ENCODE data around the gene CCDC137.

DNA sequence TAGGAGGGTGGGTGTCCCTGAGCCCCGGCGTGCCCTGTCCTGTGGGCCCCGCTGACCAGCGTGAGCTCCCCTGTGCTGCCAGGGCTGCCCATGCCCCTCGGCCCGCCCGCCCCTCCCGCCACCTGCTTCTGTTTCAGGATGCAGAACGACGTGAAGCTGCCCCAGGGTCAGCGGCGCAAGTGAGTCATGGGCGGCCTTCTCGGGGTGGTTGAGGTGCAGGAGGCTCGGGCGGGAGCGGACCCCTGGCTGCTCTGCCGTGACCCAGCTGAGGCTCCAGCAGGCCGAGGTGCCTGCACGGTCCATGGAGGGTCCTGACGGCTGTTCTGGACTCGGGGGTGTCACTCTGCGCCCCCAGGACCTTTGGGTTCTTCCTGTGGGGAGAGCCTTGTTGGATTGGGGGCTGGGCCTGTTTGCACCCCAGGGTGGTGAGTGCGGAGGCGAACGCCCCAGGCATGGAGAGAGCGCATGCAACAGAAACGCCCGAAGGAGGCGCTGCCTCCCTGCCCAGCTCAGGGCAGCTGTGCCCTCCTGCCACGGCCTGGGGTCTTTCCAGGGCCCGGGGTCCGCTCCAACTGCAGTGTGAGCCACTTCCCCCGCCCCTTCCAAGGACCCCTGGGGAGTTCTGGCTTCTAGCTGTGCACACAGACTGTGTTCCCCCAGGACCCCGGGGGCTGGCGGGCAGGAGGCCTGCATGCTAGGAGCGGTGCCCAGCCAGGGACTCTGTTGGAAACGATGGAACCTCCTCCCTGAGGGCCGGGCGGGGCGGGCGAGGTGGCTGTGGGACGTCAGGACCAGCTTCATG lies 49.5 kb downstream of the CCDC137 start:
- TF ChIP-seq EZH2phosphoT487 (IDR thresholded peaks at IDR 0.05; ENCODE audit: borderline replicate concordance, low read depth, low read length) (no peak), CTCF (conservative IDR thresholded peaks at IDR 0.05; ENCODE audit: low read length) (no peak)

Measured in OCI-LY7 (cell line).